HG03045 (cell line): ENCODE data around the gene CDH3.

ENCODE experiments used
- ATAC-seq: cut with Tn5 transposase; IDR thresholded peaks from one replicate; pipeline ENCODE4 v1.9.1; 2021; ENCODE audit warnings: mild to moderate bottlenecking, moderate library complexity; ENCODE audit not compliant: unreplicated experiment

Gene CDH3

GRCh38 chr16:68644715-68645493 lies at the start of gene CDH3:
Gene CDH3 (plus strand): TSS chr16:68645310. CDS start chr16:68645380, 70 bp downstream.
- ATAC-seq: no peak

GRCh38 chr16:68596266-68596665 lies 48.8 kb upstream of the CDH3 start:
- ATAC-seq: no peak

DNA sequence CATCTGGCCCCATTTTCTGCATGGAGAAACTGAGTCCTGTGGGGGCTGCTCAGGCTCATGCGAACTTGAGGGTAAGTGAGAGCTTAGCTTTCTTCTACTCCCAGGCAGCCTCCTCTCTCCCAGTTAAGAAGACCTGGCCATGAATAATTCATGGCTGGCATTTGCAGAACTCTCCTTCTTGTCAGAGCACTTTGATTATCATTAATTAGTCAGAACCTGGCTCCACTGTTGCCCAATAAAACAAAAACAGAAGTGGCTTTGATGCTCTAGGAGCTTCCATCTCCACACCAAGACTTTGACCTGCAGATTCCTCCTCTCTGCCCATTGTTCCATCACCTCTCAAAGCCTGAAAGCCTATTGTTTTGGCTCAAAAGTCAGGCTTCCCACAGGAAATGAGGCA lies 45.5 kb upstream of the CDH3 start:
- ATAC-seq: no peak

GRCh38 chr16:68605746-68606145 lies 39.4 kb upstream of the CDH3 start:
- ATAC-seq: no peak

DNA sequence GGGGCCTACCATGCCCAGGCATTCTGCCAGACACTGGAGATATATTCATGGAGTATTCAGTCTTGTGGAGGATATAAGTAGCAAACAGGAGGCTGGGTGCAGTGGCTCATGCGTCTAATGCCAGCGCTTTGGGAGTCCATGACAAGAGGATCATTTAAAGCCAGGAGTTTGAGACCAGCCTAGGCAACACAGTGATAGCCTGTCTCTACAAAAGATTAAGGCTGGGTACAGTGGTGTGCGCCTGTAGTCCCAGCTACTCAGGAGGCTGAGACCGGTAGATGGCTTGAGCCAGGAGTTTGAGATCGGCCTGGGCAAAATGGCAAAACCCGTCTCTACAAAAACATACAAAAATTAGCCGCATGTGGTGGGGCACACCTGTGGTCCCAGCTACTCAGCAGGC lies 37.7 kb upstream of the CDH3 start:
- ATAC-seq: no peak

- no peak for ATAC-seq
Observed at GRCh38 chr16:68608330-68608729, 36.8 kb upstream of the CDH3 start.

GRCh38 chr16:68612996-68613395 lies 32.1 kb upstream of the CDH3 start:
- ATAC-seq: no peak

DNA sequence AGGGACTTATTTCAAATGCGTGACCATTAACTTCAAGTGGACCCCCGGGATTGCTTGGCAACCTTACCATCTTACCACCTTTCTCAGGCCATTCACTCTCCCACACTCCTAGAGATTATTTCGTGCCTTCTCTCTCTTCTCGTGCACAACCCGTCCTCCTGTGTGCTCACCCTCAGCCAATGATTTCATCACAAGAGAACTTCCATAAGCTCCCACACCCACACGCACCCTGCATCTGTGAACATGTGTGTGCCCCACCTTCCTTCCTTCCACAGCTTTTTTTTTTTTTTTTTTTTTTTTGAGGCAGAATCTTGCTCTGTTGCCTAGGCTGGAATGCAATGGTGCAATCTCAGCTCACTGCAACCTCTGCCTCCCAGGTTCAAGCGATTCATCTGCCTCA lies 27.4 kb upstream of the CDH3 start:
- ATAC-seq: no peak

- ATAC-seq: no peak
Observed at GRCh38 chr16:68626557-68626956, 18.6 kb upstream of the CDH3 start.

GRCh38 chr16:68627951-68628425 lies 17.1 kb upstream of the CDH3 start:
- ATAC-seq: no peak

DNA sequence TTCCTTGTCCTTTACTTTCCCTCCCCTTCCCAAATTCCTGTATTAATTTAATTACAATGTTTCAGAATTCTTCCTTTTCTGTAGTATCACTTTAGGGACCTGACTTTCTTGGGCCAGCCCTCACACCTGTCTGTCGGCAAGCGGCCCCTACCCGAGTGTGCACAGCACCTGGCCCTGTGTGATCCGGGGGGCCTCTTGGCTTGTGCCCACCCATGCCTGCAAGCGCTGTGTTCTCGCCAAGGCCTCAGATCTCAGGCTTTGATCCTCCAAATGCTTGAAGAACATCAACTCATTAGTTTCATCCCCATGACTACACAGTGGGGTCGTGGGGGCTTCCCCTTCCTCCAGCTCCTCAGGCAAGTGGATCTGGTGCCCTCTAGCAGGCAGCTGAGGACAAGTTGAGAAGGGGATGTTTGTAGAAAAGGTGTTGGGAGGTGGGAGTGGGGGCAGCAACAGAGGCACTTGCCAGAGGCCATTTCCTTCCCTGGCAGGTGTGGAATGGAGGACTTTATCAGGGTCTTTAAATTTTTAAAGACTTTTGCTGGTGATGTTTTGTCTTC lies 15.7 kb upstream of the CDH3 start:
- no peak for ATAC-seq

DNA sequence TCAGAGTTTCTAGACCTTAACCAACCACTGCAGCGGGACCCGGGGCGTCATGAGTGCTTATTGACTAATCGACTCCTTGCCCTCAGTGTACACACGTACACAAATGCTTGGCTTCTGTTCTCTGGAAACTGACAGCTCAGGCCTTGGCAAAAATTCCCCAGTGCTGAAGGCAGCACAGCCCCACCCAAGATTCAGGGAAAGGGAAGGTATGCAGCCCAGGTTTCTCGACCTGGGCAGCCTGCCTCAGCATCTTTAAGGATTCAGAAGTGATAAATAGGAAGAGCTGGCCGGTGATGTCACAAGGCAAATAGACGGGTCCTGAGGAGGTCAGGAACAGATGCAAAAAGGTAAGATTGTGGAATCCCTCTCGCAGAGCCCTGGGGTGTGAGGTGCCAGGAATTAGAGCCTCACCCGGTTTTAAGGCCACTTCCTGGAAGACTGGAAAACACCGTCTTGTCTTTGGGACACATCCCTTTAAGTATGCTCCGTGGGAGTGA lies 9.0 kb upstream of the CDH3 start:
- no peak for ATAC-seq

- ATAC-seq: no peak
Observed at GRCh38 chr16:68636818-68637217, 8.3 kb upstream of the CDH3 start.

GRCh38 chr16:68640972-68641371 lies 4.1 kb upstream of the CDH3 start:
- no peak for ATAC-seq

- ATAC-seq: no peak
Observed at GRCh38 chr16:68642047-68642435, 3.1 kb upstream of the CDH3 start.

- no peak for ATAC-seq
Observed at GRCh38 chr16:68642436-68643101, 2.5 kb upstream of the CDH3 start.

GRCh38 chr16:68643227-68643626 lies 1.9 kb upstream of the CDH3 start:
- ATAC-seq: no peak

DNA sequence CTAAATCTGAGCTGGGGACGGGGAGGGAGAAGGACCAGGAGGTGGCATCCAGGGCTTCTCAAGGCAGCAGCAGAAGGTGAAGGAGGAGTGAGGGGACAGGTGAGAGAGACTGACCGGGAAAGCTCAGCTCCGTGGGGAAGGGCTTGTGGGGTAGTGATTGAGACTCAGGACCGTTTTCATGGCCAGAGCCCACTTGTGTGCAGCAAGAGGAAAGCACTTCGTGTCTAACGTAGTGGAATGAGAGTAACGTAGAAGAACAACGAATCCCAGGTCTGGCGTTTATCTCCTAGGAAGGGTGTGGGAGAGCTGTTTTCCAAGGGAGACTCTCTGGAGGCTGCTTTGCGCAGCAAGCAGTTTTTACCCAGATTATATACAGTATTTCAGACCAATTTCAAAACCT lies 1.3 kb upstream of the CDH3 start:
- no peak for ATAC-seq

DNA sequence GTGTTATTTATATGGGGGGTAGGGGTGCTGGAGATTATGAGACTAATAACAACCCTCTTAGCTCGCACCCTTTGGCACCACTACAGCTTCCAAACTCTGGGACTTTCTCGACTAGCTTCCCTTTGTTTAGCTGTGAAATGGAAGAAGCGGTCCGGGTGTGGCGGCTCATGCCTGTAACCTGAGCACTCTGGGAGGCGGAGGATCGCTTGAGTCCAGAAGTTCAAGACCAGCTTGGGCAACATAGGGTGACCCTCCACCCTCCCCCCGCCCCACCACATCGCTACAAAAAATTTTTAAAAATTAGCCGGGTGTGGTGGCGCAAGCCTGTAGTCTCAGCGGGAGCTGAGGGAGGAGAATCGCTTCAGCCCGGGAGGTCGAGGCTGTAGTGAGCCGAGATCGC lies 814 bp upstream of the CDH3 start:
- ATAC-seq: no peak

- no peak for ATAC-seq
Observed at GRCh38 chr16:68645494-68646388, 631 bp downstream of the CDH3 start.
